SK-N-SH (cell line): ENCODE data around the gene DAZAP2. TPM values are rescaled to one million over a fixed set of nuclear protein-coding genes. Genes with fewer than 3 reads are reported as not detected.

Experiments used
- CTCF ChIA-PET: fragments of 300-600, 350-600 bp; formaldehyde crosslinking; extraction: SDS; loops from one replicate; lab custom pipeline; 2021; lab: Yijun Ruan, JAX
- POLR2A ChIA-PET: fragments of 350-600 bp; sonication (Branson Sonifier 250); formaldehyde crosslinking; extraction: SDS; loops from one replicate; lab custom pipeline; 2020; ENCODE audit warnings: antibody characterized with exemption, inconsistent platforms; lab: Yijun Ruan, JAX
- DNase-seq: peaks from one replicate; pipeline ENCODE4 v3.0.0; 2012
- H2AFZ ChIP-seq: fragments of 200-600 bp; sonication (generic); 2 replicates; pipeline ENCODE4 v1.8.1; 2016; ENCODE audit warnings: antibody characterized with exemption, mild to moderate bottlenecking, low read depth
- H3F3A ChIP-seq: fragments of 200-600 bp; sonication (generic); replicated peaks from 2 replicates; pipeline ENCODE3; 2016; ENCODE audit warnings: antibody characterized with exemption, mild to moderate bottlenecking; ENCODE audit not compliant: insufficient read depth
- H3K27ac ChIP-seq, 2 experiments: fragments of 200-500 bp in 1 of 2; fragments of 200-600 bp in 1 of 2; sonication (Bioruptor generic) in 1 of 2; sonication (generic), shearing (Covaris generic) in 1 of 2; 2 replicates each; pipeline versions ENCODE4 v1.5.1 to v1.6.1; 2014 to 2016; ENCODE audit warnings: low read depth in 2 of 2, inconsistent platforms in 1 of 2, low read length in 1 of 2, mild to moderate bottlenecking in 1 of 2, mixed read lengths in 1 of 2
- H3K27me3 ChIP-seq: fragments of 200-600 bp; sonication (generic), shearing (Covaris generic); 2 replicates; pipeline ENCODE4 v1.6.1; 2016; ENCODE audit warnings: mixed run types; ENCODE audit not compliant: insufficient read depth
- H3K36me3 ChIP-seq, 2 experiments: fragments of 200-500 bp in 1 of 2; fragments of 200-600 bp in 1 of 2; sonication (Bioruptor generic) in 1 of 2; sonication (generic) in 1 of 2; replicated peaks in 1 of 2; 2 replicates each; pipeline versions ENCODE3 to v1.5.1; 2014 to 2016; ENCODE audit warnings: low read length in 1 of 2, mild to moderate bottlenecking in 1 of 2; ENCODE audit not compliant: insufficient read depth in 2 of 2, control insufficient read depth in 1 of 2
- H3K4me1 ChIP-seq, 2 experiments: fragments of 200-500 bp in 1 of 2; fragments of 200-600 bp in 1 of 2; sonication (Bioruptor generic) in 1 of 2; sonication (generic), shearing (Covaris generic) in 1 of 2; 2 replicates each; pipeline versions ENCODE4 v1.5.1 to v1.6.1; 2014 to 2016; ENCODE audit warnings: low read depth in 1 of 2, low read length in 1 of 2, mixed run types in 1 of 2; ENCODE audit not compliant: insufficient read depth in 2 of 2, control insufficient read depth in 1 of 2
- H3K4me2 ChIP-seq: fragments of 200-600 bp; sonication (generic), shearing (Covaris generic); 2 replicates; pipeline ENCODE4 v1.6.1; 2017; ENCODE audit warnings: mixed run types
- H3K4me3 ChIP-seq, 2 experiments: fragments of 200-500 bp in 1 of 2; fragments of 200-600 bp in 1 of 2; sonication (Bioruptor generic) in 1 of 2; sonication (generic), shearing (Covaris generic) in 1 of 2; 2 replicates each; pipeline versions ENCODE4 v1.5.1 to v1.8.1; 2014 to 2016; ENCODE audit warnings: low read depth in 2 of 2, inconsistent platforms in 1 of 2, low read length in 1 of 2, mild to moderate bottlenecking in 1 of 2, mixed read lengths in 1 of 2, moderate library complexity in 1 of 2
- H3K79me2 ChIP-seq: fragments of 200-600 bp; sonication (generic); 2 replicates; pipeline ENCODE4 v1.8.1; 2017; ENCODE audit warnings: mild to moderate bottlenecking; ENCODE audit not compliant: insufficient read depth
- H3K9ac ChIP-seq: fragments of 200-600 bp; sonication (generic); 2 replicates; pipeline ENCODE4 v1.6.1; 2017; ENCODE audit warnings: mixed run types
- H3K9me2 ChIP-seq: fragments of 200-600 bp; sonication (generic); 2 replicates; pipeline ENCODE4 v1.6.1; 2017; ENCODE audit warnings: mixed run types
- H3K9me3 ChIP-seq: fragments of 200-600 bp; sonication (generic); 2 replicates; pipeline ENCODE4 v1.6.1; 2017; ENCODE audit warnings: mixed run types, mild to moderate bottlenecking, moderate library complexity
- H4K20me1 ChIP-seq: fragments of 200-600 bp; sonication (generic); 2 replicates; pipeline ENCODE4 v1.6.1; 2017; ENCODE audit warnings: mild to moderate bottlenecking, mixed run types; ENCODE audit not compliant: insufficient read depth
- CHD2 ChIP-seq: fragments of 150-350 bp; IDR thresholded peaks from 2 replicates; pipeline ENCODE4 v1.6.1; 2018; ENCODE audit warnings: low read length; ENCODE audit not compliant: partially characterized antibody
- EZH2phosphoT487 ChIP-seq: fragments of 200-600 bp; sonication (generic); IDR thresholded peaks from 2 replicates; pipeline ENCODE4 v1.6.1; 2017; ENCODE audit warnings: low read depth, mixed run types, mild to moderate bottlenecking, antibody characterized with exemption, moderate library complexity, borderline replicate concordance
- FOSL2 ChIP-seq: IDR thresholded peaks from 2 replicates; pipeline ENCODE4 v1.4.0; 2012; ENCODE audit warnings: low read depth, mild to moderate bottlenecking, moderate library complexity, borderline replicate concordance
- FOXJ3 ChIP-seq: sonication (generic); formaldehyde crosslinking; IDR thresholded peaks from 2 replicates; pipeline ENCODE4 v1.5.1; 2020; ENCODE audit warnings: mild to moderate bottlenecking, missing genetic modification reagents
- FOXM1 ChIP-seq: IDR thresholded peaks from 2 replicates; pipeline ENCODE4 v1.4.0; 2012; ENCODE audit warnings: low read depth, mild to moderate bottlenecking
- GATA2 ChIP-seq: sonication (generic); formaldehyde crosslinking; IDR thresholded peaks from 2 replicates; pipeline ENCODE4 v1.5.0; 2020; ENCODE audit warnings: mild to moderate bottlenecking, missing genetic modification reagents
- JUND ChIP-seq: IDR thresholded peaks from 2 replicates; pipeline ENCODE4 v1.4.0; 2012
- MEF2A ChIP-seq: IDR thresholded peaks from 2 replicates; pipeline ENCODE4 v1.4.0; 2012; ENCODE audit warnings: low read depth, borderline replicate concordance
- MXI1 ChIP-seq: IDR thresholded peaks from 2 replicates; pipeline ENCODE4 v1.6.1; 2012; ENCODE audit warnings: mild to moderate bottlenecking, low read depth, low read length, improper control_type of control experiment
- NFIC ChIP-seq: IDR thresholded peaks from 2 replicates; pipeline ENCODE4 v1.4.0; 2012; ENCODE audit warnings: borderline replicate concordance
- NRF1 ChIP-seq: IDR thresholded peaks from 2 replicates; pipeline ENCODE4 v1.6.1; 2012; ENCODE audit warnings: low read depth, mild to moderate bottlenecking, low read length
- RAD21 ChIP-seq: IDR thresholded peaks from 2 replicates; pipeline ENCODE4 v1.6.1; 2012; ENCODE audit warnings: mild to moderate bottlenecking, low read length
- SIN3A ChIP-seq: IDR thresholded peaks from 2 replicates; pipeline ENCODE4 v1.6.1; 2012; ENCODE audit warnings: low read depth, mild to moderate bottlenecking, low read length, moderate library complexity, borderline replicate concordance
- TAF1 ChIP-seq: IDR thresholded peaks from 2 replicates; pipeline ENCODE4 v1.6.1; 2012; ENCODE audit warnings: low read depth, mild to moderate bottlenecking, low read length, moderate library complexity, borderline replicate concordance
- TEAD4 ChIP-seq: IDR thresholded peaks from 2 replicates; pipeline ENCODE4 v1.4.0; 2012; ENCODE audit warnings: mild to moderate bottlenecking, borderline replicate concordance; ENCODE audit not compliant: insufficient read depth
- YY1 ChIP-seq: IDR thresholded peaks from 2 replicates; pipeline ENCODE4 v1.4.0; 2012; ENCODE audit warnings: low read depth, mild to moderate bottlenecking
- WGBS: methylation state at CpG from one replicate; pipeline ENCODE4 v1.1.6; 2017; ENCODE audit warnings: low lambda C conversion rate; 5-methylcytosine and 5-hydroxymethylcytosine counted together
- polyA plus RNA-seq, 3 experiments: library from polyadenylated mRNA; depleted of rRNA; stranded (reverse); fragments of >200 nt; gene quantifications; 2 replicates each; pipeline ENCODE4 v1.2.3, GENCODE V29; 2012
- TF ChIP-seq, protein P1 (sequence below): IDR thresholded peaks from 2 replicates; pipeline ENCODE4 v1.4.0; 2012; ENCODE audit warnings: low read depth
- TF ChIP-seq, protein P2 (sequence below): IDR thresholded peaks from 2 replicates; pipeline ENCODE4 v1.4.0; 2012; ENCODE audit warnings: low read depth, borderline replicate concordance
- TF ChIP-seq, protein P3 (sequence below): IDR thresholded peaks from 2 replicates; pipeline ENCODE4 v1.4.0; 2012; ENCODE audit warnings: low read depth, borderline replicate concordance

DAZAP2 gene
- polyA plus RNA-seq, 1 of the 3 experiments (the other 2 are of a cell fraction): 274 TPM

DNA sequence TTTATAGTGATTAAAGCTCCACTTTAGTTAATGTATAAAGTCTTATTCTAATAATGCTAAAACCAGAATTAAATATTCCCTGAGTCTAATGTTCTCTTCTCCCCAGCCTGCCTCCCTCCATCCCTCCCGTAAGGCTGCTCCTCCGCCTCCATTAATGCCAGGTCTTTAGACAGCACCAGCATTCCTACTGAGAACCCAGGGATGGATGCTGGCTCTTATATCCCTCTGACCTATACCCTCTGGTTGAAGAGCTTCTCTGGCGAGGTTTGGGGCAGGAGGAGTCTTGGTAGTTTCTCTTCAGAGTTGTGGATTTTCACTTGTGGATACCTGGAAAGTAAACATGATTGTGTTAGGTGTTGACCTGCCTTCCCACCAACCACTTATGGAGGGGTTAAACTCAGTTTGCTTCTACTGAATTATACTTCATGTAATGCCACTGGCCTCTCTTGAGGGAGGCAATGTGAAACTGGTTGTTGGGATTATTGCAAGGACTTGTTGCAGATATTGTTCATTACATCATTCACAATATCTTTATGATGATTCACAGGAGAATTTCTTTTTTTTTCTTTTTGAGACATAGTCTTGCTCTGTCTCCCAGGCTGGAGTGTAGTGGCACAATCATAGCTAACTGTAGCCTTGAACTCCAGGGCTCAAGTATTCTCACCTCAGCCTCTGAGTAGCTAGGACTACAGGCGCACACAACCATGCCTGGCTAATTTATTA lies 42.7 kb downstream of the DAZAP2 start:
- no peaks in the 10 kb centered on the region for H3K27me3 ChIP-seq
- ChIA-PET CTCF (interaction anchor here (0.6 to 1.7 kb wide), 5 partner anchors 11 to 251 kb away, joined by 3 to 10 read pairs (median 4); partner anchors contain the start of gene SMAGP), POLR2A (no interaction called here)
- H3K4me3 ChIP-seq: no peak overlapping the region
- peak overlapping the region; percentile 86 for H2AFZ ChIP-seq
- peak overlapping the region in 1 of 2 experiments; percentile 49; a peak in 1 of 4 replicates for H3K27ac ChIP-seq
- H3K79me2 ChIP-seq: no peaks in the 10 kb centered on the region
- no peaks in the 10 kb centered on the region for H3F3A ChIP-seq
- DNase-seq: no peak
- H3K9me2 ChIP-seq: no peaks in the 10 kb centered on the region
- H3K9me3 ChIP-seq: no peaks in the 10 kb centered on the region
- no peak overlapping the region for H3K9ac ChIP-seq
- WGBS: 98% methylated on average over 4 of the region's 4 CpGs
- peak overlapping the region; percentile 62 for H3K4me2 ChIP-seq
- H3K36me3 ChIP-seq: no peaks in the 10 kb centered on the region
- TF ChIP-seq TAF1 (no peak), NFIC (no peak), MXI1 (no peak), FOSL2 (peak; percentile 62; the same call in 1 of the 2 replicates), JUND (peak; percentile 39), YY1 (no peak), FOXM1 (no peak), SIN3A (no peak), FOXJ3 (CRISPR knock-in tag) (no peak), CHD2 (no peak)
- H4K20me1 ChIP-seq: no peaks in the 10 kb centered on the region
- no peaks in the 10 kb centered on the region for H3K4me1 ChIP-seq

DNA sequence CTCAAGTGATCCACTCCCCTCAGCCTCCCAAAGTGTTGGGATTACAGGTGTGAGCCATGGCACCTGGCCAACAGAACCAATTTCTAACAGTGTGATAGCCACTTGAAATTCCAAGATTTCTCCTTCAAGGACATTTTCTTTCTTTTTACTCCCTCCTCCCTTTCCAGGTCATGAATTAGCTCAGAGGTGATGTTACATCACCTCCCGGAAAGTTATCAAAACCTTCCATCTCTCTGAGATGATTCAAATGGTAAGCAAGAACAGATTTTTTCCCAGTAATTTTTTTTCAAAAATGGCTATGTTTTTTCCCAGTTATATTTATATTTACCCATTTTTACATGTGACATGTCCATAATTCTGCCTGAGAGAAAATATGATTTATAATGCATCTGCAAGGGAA lies 47.2 kb downstream of the DAZAP2 start:
- TF ChIP-seq FOXJ3 (CRISPR knock-in tag) (no peak), TEAD4 (no peak), NFIC (no peak), JUND (no peak), FOSL2 (no peak), EZH2phosphoT487 (no peak), GATA2 (CRISPR knock-in tag) (no peak), MEF2A (no peak), RAD21 (no peak), CHD2 (no peak), SIN3A (no peak), TAF1 (no peak), NRF1 (no peak)
- TF ChIP-seq, protein P1, sequence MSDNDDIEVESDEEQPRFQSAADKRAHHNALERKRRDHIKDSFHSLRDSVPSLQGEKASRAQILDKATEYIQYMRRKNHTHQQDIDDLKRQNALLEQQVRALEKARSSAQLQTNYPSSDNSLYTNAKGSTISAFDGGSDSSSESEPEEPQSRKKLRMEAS: no peak
- TF ChIP-seq, protein P2, sequence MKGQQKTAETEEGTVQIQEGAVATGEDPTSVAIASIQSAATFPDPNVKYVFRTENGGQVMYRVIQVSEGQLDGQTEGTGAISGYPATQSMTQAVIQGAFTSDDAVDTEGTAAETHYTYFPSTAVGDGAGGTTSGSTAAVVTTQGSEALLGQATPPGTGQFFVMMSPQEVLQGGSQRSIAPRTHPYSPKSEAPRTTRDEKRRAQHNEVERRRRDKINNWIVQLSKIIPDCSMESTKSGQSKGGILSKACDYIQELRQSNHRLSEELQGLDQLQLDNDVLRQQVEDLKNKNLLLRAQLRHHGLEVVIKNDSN: no peak
- TF ChIP-seq, protein P3, sequence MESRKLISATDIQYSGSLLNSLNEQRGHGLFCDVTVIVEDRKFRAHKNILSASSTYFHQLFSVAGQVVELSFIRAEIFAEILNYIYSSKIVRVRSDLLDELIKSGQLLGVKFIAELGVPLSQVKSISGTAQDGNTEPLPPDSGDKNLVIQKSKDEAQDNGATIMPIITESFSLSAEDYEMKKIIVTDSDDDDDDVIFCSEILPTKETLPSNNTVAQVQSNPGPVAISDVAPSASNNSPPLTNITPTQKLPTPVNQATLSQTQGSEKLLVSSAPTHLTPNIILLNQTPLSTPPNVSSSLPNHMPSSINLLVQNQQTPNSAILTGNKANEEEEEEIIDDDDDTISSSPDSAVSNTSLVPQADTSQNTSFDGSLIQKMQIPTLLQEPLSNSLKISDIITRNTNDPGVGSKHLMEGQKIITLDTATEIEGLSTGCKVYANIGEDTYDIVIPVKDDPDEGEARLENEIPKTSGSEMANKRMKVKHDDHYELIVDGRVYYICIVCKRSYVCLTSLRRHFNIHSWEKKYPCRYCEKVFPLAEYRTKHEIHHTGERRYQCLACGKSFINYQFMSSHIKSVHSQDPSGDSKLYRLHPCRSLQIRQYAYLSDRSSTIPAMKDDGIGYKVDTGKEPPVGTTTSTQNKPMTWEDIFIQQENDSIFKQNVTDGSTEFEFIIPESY: no peak
- DNase-seq: no peak
- ChIA-PET CTCF (interaction anchor here (1.7 kb wide), 1 partner anchor 16 kb away, joined by 3 read pairs; no protein-coding TSS in a partner anchor), POLR2A (no interaction called here)
- H3K4me1 ChIP-seq: no peaks in the 10 kb centered on the region
- H3K4me2 ChIP-seq: no peak overlapping the region
- no peaks in the 10 kb centered on the region for H3F3A ChIP-seq
- no peak overlapping the region for H3K9ac ChIP-seq
- H4K20me1 ChIP-seq: no peaks in the 10 kb centered on the region
- no peaks in the 10 kb centered on the region for H3K27me3 ChIP-seq
- H3K9me3 ChIP-seq: no peaks in the 10 kb centered on the region
- H3K79me2 ChIP-seq: no peaks in the 10 kb centered on the region
- H3K9me2 ChIP-seq: no peaks in the 10 kb centered on the region
- no peaks in the 10 kb centered on the region for H3K36me3 ChIP-seq
- no peak overlapping the region for H2AFZ ChIP-seq
- WGBS: 97% methylated on average over 1 of the region's 1 CpG
- H3K4me3 ChIP-seq: no peak overlapping the region
- H3K27ac ChIP-seq: no peak overlapping the region
